NB4 (cell line): ENCODE results near the gene LBHD1.

Experiments
- DNase-seq: peaks from one replicate; pipeline ENCODE4 v3.0.0; 2010; ENCODE audit warnings: low read depth
- H3K4me3 ChIP-seq: one replicate; pipeline ENCODE4 v1.5.1; 2011; ENCODE audit warnings: mild to moderate bottlenecking, low read depth, low read length, moderate library complexity
- CTCF ChIP-seq: IDR thresholded peaks from one replicate; pipeline ENCODE4 v1.5.1; 2012; ENCODE audit warnings: low read depth, low read length
- MAX ChIP-seq: IDR thresholded peaks from 2 replicates; pipeline ENCODE4 v1.6.1; 2011; ENCODE audit warnings: low read depth, low read length
- MYC ChIP-seq: IDR thresholded peaks from 2 replicates; pipeline ENCODE4 v1.6.1; 2011; ENCODE audit warnings: low read depth, low read length
- POLR2A ChIP-seq: IDR thresholded peaks from 2 replicates; pipeline ENCODE4 v1.6.1; 2011; ENCODE audit warnings: mild to moderate bottlenecking; ENCODE audit not compliant: insufficient read length; ENCODE audit errors: extremely low read depth

Gene LBHD1

GRCh38 chr11:62614275-62614674, 57.8 kb downstream of the LBHD1 start:
- H3K4me3 ChIP-seq: no peak overlapping the region
- no peak for DNase-seq

GRCh38 chr11:62613291-62613778, 58.7 kb downstream of the LBHD1 start:
- H3K4me3 ChIP-seq: no peak overlapping the region
- no peak for TF ChIP-seq MAX
- no peak for TF ChIP-seq MYC
- no peak for TF ChIP-seq CTCF
- no peak for TF ChIP-seq POLR2A
- DNase-seq: no peak

More at GRCh38 chr11:62614275-62614674, 57.8 kb downstream of the LBHD1 start:
- no peak for TF ChIP-seq MAX
- no peak for TF ChIP-seq CTCF
- no peak for TF ChIP-seq MYC
- TF ChIP-seq POLR2A: no peak
